MM.1S (cell line): ENCODE measurements around the gene FGF14.

Experiments used
- CTCF ChIP-seq: fragments of 300-600 bp; sonication (generic); IDR thresholded peaks from 2 replicates; pipeline ENCODE4 v1.5.1; 2016; ENCODE audit warnings: antibody characterized with exemption, low read length, mixed read lengths
- EZH2 ChIP-seq: fragments of 300-600 bp; sonication (generic); optimal IDR thresholded peaks from 2 replicates; pipeline ENCODE3; 2017; ENCODE audit warnings: low read depth, mild to moderate bottlenecking, antibody characterized with exemption, low read length, mixed read lengths

DNA sequence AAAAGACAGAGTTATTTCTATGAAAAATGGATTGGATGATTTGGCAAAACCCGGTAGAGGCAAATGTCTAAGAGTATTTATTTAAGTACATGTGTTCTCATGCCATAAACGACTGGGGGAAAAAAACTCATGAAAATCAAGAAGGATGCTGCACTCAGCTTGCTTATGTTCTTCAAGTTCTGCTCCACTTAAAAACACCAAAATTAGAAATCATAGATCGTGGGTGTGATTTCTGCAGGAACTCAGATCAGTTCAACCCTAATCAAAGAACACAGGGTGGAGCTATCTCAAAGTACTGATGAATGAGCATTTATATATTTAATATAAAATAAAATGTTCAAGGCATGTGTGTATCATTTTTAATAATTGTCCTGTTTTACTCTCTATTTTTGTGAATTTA, 103.8 kb downstream of the FGF14 start:
- TF ChIP-seq CTCF (no peak), EZH2 (no peak)
